ENCODE measurements around the gene KCTD11.

GRCh38 chr17:7348478-7349242, 3.3 kb upstream of the KCTD11 start:
- TF ChIP-seq CTCF (optimal IDR thresholded peaks at IDR 0.05 in 1 of 3, IDR thresholded peaks at IDR 0.05 in 1 of 3, conservative IDR thresholded peaks at IDR 0.05 in 1 of 3; ENCODE audit: extremely low read depth in 1 of 3, insufficient read depth in 2 of 3, low read length in 3 of 3) (no peak), EZH2 (IDR thresholded peaks at IDR 0.05; ENCODE audit: low read length) (no peak)

Data from keratinocyte (primary cell).